Measurements from ENCODE around the gene CNTD1.

The CNTD1 gene

DNA sequence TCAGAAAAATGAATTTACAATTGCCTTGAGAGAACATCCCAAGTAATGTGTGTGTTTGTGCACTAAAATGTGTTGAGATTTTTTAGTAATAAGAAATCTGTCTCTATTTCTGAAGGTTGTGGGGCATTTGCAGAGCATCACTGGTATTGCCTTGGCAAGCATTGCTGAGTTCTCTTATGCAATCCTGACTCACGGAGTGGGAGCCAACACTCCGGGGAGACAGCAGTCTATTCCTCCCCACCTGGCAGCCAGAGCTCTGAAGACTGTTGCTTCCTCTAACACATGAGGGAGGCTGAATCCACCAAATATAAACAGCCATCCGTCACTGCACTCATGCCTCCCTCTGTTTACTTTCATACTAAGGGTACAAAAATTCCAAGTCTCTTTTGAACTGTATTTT is 10.6 kb downstream of the CNTD1 start:
- no peak for FAIRE-seq

- no peak for FAIRE-seq
Observed at GRCh38 chr17:42814633-42815399, 16.2 kb downstream of the CNTD1 start.

DNA sequence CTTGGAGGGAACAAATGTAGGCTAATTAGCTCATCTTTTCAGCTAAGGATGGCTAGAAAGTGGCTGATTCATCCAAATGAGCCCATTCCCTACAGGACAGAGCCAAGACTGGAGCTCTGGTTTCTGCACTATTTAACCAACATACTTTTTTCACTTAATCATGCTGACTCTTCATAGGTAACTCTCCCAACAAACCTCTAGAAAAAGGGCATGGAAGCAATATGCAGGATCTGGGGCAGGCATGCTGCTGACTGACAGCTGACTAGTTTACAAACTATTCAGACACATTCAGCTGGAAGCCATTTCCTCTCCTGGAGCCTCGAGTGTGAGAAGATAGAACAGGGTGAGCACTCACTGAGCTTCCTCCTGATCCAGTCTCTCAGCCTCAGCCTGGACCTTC is 19.2 kb downstream of the CNTD1 start:
- FAIRE-seq: no peak

DNA sequence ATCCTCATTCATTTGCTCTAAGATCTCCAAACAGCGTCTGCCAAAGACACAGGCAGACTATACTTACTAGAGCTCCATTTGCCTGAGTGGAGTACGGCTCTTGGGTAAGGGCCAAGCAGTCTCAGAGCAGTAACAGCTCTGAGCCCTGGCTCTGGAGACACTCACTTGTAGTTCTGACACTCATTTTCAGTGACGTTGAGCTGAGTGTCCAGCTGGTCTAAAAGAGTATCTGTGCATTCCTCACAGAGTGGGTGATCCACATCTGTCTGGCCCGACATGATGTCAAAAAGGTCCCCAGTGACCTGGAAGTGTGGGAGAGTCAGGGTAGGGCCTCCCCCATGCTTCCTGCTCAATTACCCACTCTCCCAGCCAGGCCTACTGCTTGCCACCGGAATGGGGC is 19.7 kb downstream of the CNTD1 start:
- FAIRE-seq: no peak

DNA sequence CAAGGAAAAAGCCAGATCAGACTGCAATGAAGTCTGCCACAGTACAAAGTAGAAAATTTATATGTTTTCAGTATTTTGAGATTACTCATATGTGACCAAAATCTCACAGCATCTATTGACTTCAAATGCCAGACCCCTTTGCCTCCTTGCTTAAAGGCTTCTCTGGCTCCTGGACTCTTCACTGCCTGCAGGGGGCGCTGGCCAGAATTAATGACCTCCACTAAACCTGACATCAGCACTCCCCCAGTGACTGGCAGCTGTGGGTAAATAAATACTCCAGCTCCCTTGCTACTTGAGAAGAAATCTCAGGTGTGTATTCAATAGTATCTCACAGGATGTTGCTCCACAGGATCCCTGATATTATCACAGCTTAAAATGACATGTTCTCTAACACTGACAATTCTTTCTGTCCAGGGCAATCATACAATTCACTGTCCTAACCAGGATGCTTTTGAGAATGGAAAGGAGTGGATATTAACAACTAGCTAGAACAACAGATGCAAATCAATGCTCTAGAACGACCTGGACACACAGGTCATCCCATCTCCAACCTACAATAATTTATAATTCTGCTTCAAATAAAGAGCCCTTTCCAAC is 21.4 kb downstream of the CNTD1 start:
- FAIRE-seq: no peak

DNA sequence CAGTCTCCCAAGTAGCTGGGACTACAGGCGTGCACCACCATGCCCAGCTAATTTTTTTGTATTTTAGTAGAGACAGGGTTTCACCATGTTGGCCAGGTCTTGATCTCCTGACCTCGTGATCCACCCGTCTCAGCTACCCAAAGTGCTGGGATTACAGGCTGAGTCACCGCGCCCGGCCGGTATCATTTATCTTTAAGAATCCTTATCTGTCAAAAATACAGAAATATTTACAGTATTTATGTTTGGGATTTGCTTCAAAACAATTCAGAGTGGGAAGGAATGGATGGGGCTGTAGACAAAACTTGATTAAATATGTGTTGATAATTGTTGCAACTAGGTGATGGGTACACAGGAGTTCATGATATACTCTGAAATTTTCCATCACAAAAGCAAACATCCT is 22.5 kb downstream of the CNTD1 start:
- FAIRE-seq: no peak

GRCh38 chr17:42827472-42827871 is 28.8 kb downstream of the CNTD1 start:
- no peak for FAIRE-seq

GRCh38 chr17:42830971-42831370 is 32.3 kb downstream of the CNTD1 start:
- FAIRE-seq: no peak

DNA sequence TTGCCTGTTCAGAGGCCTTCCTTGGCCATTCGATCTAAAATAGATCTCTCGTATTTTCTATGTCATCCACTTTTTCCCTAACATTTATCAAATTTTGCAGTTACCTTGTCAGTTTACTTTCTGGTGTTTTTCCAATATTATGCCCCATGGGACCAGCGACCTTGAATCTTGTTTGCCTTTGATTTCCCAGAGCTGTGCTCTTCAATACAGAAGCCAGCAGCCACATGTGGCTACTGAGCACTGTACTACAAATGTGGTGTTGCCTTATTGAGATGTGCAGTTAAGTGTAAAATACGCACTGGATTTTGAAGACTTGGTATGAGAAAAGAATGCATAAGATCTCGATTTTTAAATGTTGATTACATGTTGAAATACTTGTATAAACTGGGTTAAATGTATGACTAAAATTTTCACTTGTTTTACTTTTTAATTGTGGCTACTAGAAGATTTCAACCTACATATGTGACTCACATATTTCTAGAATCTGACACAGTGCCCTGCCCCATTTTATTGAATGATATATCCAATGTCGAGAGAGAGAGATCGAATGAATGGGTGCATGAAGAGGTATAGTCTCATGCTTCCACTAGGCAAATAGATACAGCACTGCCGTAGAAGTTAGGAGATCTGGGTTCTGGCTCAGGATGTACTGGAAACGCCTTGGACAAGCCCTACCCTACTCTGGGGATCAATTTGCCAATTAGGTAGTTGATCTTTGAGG is 33.7 kb downstream of the CNTD1 start:
- FAIRE-seq: no peak

- FAIRE-seq: no peak
Observed at GRCh38 chr17:42832934-42833766, 34.5 kb downstream of the CNTD1 start, which contains the start of gene PSME3. PSME3 (plus strand) TSS chr17:42833397; CDS start chr17:42833632, 235 bp downstream.

- no peak for FAIRE-seq
Observed at GRCh38 chr17:42833767-42834422, 35.2 kb downstream of the CNTD1 start.

DNA sequence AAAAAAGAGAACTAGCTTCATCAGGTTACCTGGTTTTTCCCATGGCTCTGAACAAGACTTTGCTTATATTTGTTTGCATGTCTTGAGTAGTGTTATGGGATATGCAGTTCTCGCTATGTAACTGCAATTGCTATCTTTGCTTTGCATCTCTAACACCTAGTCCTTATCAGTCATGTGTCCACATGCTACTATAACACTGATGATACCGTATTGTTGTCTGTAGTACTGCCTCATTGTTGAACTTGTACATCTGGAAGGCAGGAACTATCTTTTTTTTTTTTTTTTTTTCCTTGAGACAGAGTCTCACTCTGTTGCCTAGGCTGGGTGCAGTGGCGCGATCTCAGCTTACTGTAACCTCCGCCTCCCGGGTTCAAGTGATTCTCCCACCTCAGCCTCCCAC is 37.1 kb downstream of the CNTD1 start:
- no peak for FAIRE-seq

- FAIRE-seq: no peak
Observed at GRCh38 chr17:42841975-42842685, 43.5 kb downstream of the CNTD1 start.

- no peak for FAIRE-seq
Observed at GRCh38 chr17:42843358-42843934, 44.8 kb downstream of the CNTD1 start.

- no peak for FAIRE-seq
Observed at GRCh38 chr17:42844271-42844670, 45.6 kb downstream of the CNTD1 start, which contains the start of gene AOC2. AOC2 (plus strand) TSS chr17:42844580; CDS start chr17:42844627, 47 bp downstream.

DNA sequence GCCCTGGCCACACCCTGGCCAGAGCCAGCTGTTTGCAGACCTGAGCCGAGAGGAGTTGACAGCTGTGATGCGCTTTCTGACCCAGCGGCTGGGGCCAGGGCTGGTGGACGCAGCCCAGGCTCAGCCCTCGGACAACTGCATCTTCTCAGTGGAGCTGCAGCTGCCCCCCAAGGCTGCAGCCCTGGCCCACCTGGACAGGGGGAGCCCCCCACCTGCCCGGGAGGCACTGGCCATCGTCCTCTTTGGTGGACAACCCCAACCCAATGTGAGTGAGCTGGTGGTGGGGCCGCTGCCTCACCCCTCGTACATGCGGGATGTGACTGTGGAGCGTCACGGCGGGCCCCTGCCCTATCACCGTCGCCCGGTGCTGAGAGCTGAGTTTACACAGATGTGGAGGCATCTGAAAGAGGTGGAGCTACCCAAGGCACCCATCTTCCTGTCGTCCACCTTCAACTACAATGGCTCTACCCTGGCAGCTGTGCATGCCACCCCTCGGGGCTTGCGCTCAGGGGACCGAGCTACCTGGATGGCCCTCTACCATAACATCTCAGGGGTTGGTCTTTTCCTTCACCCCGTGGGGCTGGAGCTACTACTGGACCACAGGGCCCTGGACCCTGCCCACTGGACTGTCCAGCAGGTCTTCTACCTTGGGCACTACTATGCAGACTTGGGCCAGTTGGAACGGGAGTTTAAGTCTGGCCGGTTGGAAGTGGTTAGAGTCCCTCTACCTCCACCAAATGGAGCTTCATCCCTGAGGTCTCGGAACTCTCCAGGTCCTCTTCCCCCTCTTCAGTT is 46.3 kb downstream of the CNTD1 start:
- no peak for FAIRE-seq

- no peak for FAIRE-seq
Observed at GRCh38 chr17:42845556-42845917, 46.9 kb downstream of the CNTD1 start.

DNA sequence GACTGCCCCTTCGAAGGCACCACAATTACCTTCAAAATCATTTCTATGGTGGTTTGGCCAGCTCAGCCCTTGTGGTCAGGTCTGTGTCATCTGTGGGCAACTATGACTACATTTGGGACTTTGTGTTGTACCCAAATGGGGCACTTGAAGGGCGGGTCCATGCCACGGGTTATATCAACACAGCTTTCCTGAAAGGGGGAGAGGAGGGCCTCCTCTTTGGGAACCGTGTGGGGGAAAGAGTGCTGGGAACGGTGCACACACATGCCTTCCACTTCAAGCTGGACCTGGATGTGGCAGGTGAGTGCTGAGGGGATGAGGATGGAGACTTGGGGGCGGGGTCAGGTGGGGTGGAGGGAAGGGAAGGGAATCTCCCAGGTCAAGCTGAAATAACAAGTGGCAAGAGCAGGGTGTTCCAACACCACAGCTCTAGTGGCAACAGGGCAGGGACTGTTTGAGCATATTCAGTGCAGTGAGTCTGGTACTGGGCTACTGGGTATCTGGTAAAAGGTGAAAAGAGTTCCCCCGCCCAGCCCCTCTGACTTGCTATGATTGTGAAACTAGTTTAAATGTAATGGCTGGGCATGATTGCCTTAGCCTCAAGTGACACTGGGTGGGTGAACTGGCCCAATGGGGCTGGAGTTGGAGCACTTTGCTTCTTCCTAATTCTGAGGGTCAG is 47.4 kb downstream of the CNTD1 start:
- FAIRE-seq: no peak

- no peak for FAIRE-seq
Observed at GRCh38 chr17:42846594-42847280, 48.1 kb downstream of the CNTD1 start.

All from A204.1 (cell line).